Raji (cell line): Measurements from ENCODE around the gene TGFB2.

Experiments
- POLR2A ChIP-seq: IDR thresholded peaks from 2 replicates; pipeline ENCODE4 v1.6.1; 2011; ENCODE audit warnings: low read depth, low read length, control low read depth; ENCODE audit not compliant: insufficient read depth

The TGFB2 gene

GRCh38 chr1:218348628-218349071 lies 3.5 kb downstream of the TGFB2 start:
- TF ChIP-seq POLR2A: no peak

DNA sequence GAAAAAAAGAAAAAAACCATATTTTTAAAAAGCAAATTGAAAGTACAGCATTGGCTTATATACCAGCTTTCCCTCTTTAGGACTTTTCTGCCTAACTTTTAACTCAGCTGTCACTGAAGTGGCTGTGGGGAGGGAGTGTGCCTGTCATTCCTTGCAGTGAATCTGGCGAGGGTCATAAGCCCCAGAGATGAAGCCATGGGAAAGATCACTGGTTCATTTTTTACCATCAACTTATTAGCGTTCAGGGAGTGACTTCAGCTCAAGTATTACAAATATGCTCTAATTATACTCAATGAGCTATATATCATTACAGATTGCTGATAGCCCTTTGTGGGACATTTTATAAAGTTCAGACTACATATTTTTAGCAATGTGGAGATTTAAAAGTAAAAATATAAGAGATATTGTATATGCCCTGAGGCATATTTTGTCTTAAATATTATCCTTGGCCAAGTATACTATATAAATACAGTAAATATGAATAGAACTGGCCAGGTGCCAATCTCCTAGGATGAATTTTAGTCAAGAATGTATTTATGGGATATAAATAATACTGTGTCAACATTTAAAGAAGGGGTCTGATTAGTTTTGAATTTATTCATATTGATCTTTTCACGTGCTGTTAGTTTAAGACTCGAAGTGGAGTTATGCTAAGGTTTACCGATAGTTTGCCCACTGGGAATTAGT lies 4.4 kb downstream of the TGFB2 start:
- no peak for TF ChIP-seq POLR2A

GRCh38 chr1:218350035-218350525 lies 4.9 kb downstream of the TGFB2 start:
- TF ChIP-seq POLR2A: no peak

- TF ChIP-seq POLR2A: no peak
These were observed 5.7 kb downstream of the TGFB2 start for GRCh38 chr1:218350801-218351266.

GRCh38 chr1:218351391-218352074 lies 6.4 kb downstream of the TGFB2 start:
- TF ChIP-seq POLR2A: no peak

- TF ChIP-seq POLR2A: no peak
These were observed 6.9 kb downstream of the TGFB2 start for GRCh38 chr1:218352075-218352438.

- no peak for TF ChIP-seq POLR2A
These were observed 8.5 kb downstream of the TGFB2 start for GRCh38 chr1:218353656-218354055.

GRCh38 chr1:218355278-218355677 lies 10.1 kb downstream of the TGFB2 start:
- TF ChIP-seq POLR2A: no peak

DNA sequence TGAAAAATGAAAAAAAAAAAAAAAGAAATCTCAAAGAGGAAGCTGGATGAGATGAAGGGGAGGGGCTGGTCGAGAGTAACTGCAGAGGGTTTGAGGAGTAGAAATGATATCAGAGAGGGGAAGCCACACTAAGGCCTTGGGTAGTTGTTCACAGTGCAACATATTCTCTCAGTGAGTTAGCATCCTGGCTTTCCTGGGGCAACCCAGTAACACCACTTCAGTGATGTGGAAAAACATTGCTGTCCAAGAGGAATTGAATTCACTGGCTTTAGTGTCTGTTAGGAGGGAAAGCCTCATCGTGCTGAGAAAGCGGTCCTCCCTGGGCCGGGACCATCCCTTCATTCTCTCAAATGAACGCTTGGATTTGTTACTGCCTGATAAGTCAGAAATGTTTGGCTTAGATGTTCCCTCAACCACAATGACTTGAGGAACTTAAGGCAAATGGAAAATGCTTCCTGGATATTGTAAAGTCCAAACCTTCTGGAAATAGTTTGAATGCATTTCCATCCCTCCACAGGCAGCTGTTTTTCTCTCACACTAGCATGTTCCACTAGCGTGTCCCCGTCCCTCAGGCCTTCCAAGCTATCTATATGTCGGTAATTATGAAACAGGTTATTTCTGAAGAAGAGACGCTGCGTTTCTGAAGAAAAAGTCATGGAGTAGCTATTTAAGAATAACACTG lies 12.2 kb downstream of the TGFB2 start:
- no peak for TF ChIP-seq POLR2A

DNA sequence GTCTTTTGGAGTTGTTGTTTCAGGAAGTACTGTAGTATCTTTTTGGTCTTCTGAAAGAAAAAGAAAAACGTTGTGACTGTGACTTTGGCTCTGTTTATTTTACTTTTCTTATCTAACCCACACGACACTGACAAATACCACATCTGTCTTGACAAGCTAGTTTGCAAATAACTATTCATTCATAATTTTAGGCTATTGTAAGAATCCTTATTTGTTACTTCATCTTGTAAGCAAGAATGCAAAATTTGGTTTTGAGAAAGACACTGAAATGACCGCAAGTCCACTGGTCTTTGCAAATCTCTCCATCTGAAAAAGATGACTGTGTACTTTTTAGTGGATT lies 12.7 kb downstream of the TGFB2 start:
- TF ChIP-seq POLR2A: no peak

GRCh38 chr1:218361298-218362065 lies 16.3 kb downstream of the TGFB2 start:
- TF ChIP-seq POLR2A: no peak

GRCh38 chr1:218362418-218363076 lies 17.4 kb downstream of the TGFB2 start:
- no peak for TF ChIP-seq POLR2A

DNA sequence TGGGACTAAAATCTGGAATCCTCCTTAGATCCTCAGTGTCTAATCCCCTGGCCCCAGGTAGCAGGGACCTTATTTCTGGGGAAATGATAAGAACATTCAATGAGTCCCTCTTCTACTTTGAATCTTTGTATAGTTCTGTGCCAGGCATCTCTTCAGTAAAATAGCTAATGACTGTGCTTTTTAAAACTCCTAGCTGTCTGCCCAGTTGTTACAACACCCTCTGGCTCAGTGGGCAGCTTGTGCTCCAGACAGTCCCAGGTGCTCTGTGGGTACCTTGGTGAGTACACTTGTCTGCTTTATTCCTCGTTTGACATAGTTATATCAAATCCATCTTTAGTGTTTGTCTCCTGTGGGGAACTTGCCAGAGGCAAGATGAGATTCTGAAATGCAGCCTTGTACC lies 18.0 kb downstream of the TGFB2 start:
- TF ChIP-seq POLR2A: no peak

DNA sequence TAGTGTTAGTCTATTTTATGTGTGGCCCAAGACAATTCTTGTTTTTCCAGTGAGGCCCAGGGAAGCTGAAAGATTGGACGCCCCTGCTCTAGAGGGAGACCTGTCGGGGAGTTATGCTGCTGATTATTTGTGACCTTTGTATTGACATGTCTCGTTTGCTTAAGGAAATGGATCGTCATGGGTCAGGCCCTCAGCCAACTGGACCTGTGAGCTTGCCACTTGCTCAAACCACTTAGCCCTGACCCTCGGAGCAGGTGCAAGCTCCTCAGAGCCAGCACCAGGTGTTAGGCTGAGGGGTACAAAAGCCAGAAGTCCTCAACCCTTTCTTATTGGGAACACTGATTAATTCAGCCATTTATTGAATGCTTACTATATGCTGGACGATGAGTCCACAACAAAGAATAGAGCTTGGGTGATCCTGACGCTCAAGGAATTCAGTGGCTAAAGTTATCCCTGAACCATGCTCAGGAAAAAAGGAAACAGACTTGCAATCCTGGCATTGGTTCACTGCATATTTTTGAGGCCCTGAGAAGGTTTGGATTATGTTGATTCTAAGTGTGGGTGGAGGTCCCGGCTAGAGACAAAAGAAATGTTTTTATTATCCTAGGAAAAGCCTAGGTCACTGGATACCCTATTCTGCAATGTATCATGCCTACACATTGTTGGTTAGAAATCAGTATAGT lies 19.0 kb downstream of the TGFB2 start:
- TF ChIP-seq POLR2A: no peak
